DND-41 (cell line): ENCODE data around the gene TM4SF1.

Source experiments
- ATAC-seq: fragments of 200-7000 bp; cut with Tn5 transposase; 3 replicates; pipeline ENCODE4 v1.9.1; 2021; ENCODE audit warnings: low read depth; ENCODE audit not compliant: insufficient read depth
- DNase-seq: peaks from one replicate; pipeline ENCODE4 v3.0.0-alpha.2; 2020
- H2AFZ ChIP-seq: 2 replicates; pipeline ENCODE4 v1.6.0; 2012; ENCODE audit warnings: low read depth, low read length
- H3K27ac ChIP-seq: 2 replicates; pipeline ENCODE4 v1.5.1; 2012; ENCODE audit warnings: low read length, inconsistent platforms
- H3K27me3 ChIP-seq: fragments of 200-600 bp; sonication (generic); 2 replicates; pipeline ENCODE4 v1.6.0; 2012; ENCODE audit warnings: low read length, mild to moderate bottlenecking, inconsistent platforms; ENCODE audit not compliant: insufficient read depth, poor library complexity
- H3K36me3 ChIP-seq: 2 replicates; pipeline ENCODE4 v1.5.1; 2012; ENCODE audit warnings: low read length, inconsistent platforms; ENCODE audit not compliant: insufficient read depth
- H3K4me1 ChIP-seq: 2 replicates; pipeline ENCODE4 v1.5.1; 2012; ENCODE audit warnings: mild to moderate bottlenecking, low read length; ENCODE audit not compliant: insufficient read depth
- H3K4me2 ChIP-seq: 2 replicates; pipeline ENCODE4 v1.6.0; 2012; ENCODE audit warnings: mild to moderate bottlenecking, moderate library complexity, low read length, inconsistent platforms; ENCODE audit not compliant: insufficient read depth
- H3K4me3 ChIP-seq, 2 experiments: fragments of 200-600 bp in 1 of 2; shearing (Covaris generic) in 1 of 2; 2 replicates each; pipeline ENCODE4 v1.5.1; 2012 to 2016; ENCODE audit warnings: inconsistent platforms in 2 of 2, low read length in 2 of 2, mild to moderate bottlenecking in 2 of 2, low read depth in 1 of 2, moderate library complexity in 1 of 2
- H3K79me2 ChIP-seq: 2 replicates; pipeline ENCODE4 v1.6.0; 2012; ENCODE audit warnings: low read length, inconsistent platforms; ENCODE audit not compliant: insufficient read depth
- H3K9ac ChIP-seq: 2 replicates; pipeline ENCODE4 v1.6.0; 2012; ENCODE audit warnings: low read depth, mild to moderate bottlenecking, inconsistent platforms, low read length, moderate library complexity
- H3K9me3 ChIP-seq: 2 replicates; pipeline ENCODE4 v1.5.1; 2012; ENCODE audit warnings: low read length, moderate library complexity, mild to moderate bottlenecking, inconsistent platforms; ENCODE audit not compliant: insufficient read depth, severe bottlenecking
- H4K20me1 ChIP-seq: 2 replicates; pipeline ENCODE4 v1.6.0; 2012; ENCODE audit warnings: low read length; ENCODE audit not compliant: insufficient read depth
- CTCF ChIP-seq: IDR thresholded peaks from 2 replicates; pipeline ENCODE4 v1.5.1; 2012; ENCODE audit warnings: borderline replicate concordance, low read length, moderate library complexity, mild to moderate bottlenecking; ENCODE audit not compliant: poor library complexity, severe bottlenecking; ENCODE audit errors: extremely low read depth
- EZH2 ChIP-seq: IDR thresholded peaks from 3 replicates; pipeline ENCODE4 v1.6.1; 2012; ENCODE audit warnings: borderline replicate concordance, low read depth, mild to moderate bottlenecking, moderate library complexity, low read length, inconsistent platforms; ENCODE audit not compliant: severe bottlenecking

Gene TM4SF1

GRCh38 chr3:149388001-149388440 is 10.6 kb upstream of the TM4SF1 start:
- Histone ChIP-seq H3K36me3 (no peaks in the 10 kb centered on the region), H3K27me3 (no peaks in the 10 kb centered on the region), H3K9ac (no peak overlapping the region), H3K79me2 (no peaks in the 10 kb centered on the region), H3K4me3 (no peak overlapping the region), H3K9me3 (no peaks in the 10 kb centered on the region), H2AFZ (no peak overlapping the region), H3K4me1 (no peaks in the 10 kb centered on the region), H3K4me2 (no peak overlapping the region), H4K20me1 (no peaks in the 10 kb centered on the region), H3K27ac (no peak overlapping the region)
- TF ChIP-seq EZH2 (no peak), CTCF (no peak)
- no peak for DNase-seq
- no peak for ATAC-seq

GRCh38 chr3:149386299-149386606 is 8.8 kb upstream of the TM4SF1 start:
- Histone ChIP-seq H3K27me3 (no peaks in the 10 kb centered on the region), H3K4me3 (no peak overlapping the region), H3K4me2 (no peak overlapping the region), H3K27ac (no peak overlapping the region), H3K79me2 (no peaks in the 10 kb centered on the region), H3K4me1 (no peaks in the 10 kb centered on the region), H3K9ac (no peak overlapping the region), H3K36me3 (no peaks in the 10 kb centered on the region), H2AFZ (no peak overlapping the region), H4K20me1 (no peaks in the 10 kb centered on the region), H3K9me3 (no peaks in the 10 kb centered on the region)
- ATAC-seq (no peak), DNase-seq (no peak)
- no peak for TF ChIP-seq CTCF
- TF ChIP-seq EZH2, result no peak

GRCh38 chr3:149385617-149386298 is 8.3 kb upstream of the TM4SF1 start:
- no peaks in the 10 kb centered on the region for H3K27me3 ChIP-seq
- no peak for TF ChIP-seq CTCF
- no peak for TF ChIP-seq EZH2
- no peak overlapping the region for H3K4me2 ChIP-seq
- H3K4me1 ChIP-seq, result no peaks in the 10 kb centered on the region
- H3K9ac ChIP-seq, result no peak overlapping the region
- H3K4me3 ChIP-seq, result no peak overlapping the region
- ATAC-seq (no peak), DNase-seq (no peak)
- no peak overlapping the region for H2AFZ ChIP-seq
- no peaks in the 10 kb centered on the region for H3K36me3 ChIP-seq
- H3K27ac ChIP-seq, result no peak overlapping the region
- no peaks in the 10 kb centered on the region for H3K9me3 ChIP-seq
- H3K79me2 ChIP-seq, result no peaks in the 10 kb centered on the region
- H4K20me1 ChIP-seq, result no peaks in the 10 kb centered on the region
